GM21723 (cell line): Measurements from ENCODE around the gene UNC5C.
"Not testable (repeated sequence)": the region's sequence is repeated elsewhere in the genome, so short reads cannot be mapped to it uniquely, and the experiment has no call there.

ENCODE experiments used
- ATAC-seq: cut with Tn5 transposase; IDR thresholded peaks from one replicate; pipeline ENCODE4 v1.9.1; 2021; ENCODE audit warnings: mild to moderate bottlenecking, moderate library complexity; ENCODE audit not compliant: unreplicated experiment

The UNC5C gene

DNA sequence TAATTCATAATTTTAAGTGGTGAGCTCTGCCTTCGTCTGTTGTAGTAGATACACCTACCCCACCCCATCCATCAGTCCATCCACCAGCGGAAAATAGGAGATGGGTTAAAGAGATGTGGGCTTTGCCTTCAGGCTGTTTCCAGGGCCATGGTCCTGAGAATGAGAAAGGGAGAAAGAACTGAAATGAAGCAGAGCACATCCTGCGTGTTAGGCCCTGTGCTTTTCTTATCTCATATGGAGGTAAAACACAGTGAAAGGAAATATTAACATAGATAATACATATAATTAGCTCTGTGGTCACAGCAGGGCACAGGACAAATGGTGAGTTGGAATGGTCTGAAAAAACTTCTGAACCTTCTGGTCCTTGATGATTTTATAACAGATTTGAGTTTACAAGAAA lies 397.5 kb downstream of the UNC5C start:
- no peak for ATAC-seq

DNA sequence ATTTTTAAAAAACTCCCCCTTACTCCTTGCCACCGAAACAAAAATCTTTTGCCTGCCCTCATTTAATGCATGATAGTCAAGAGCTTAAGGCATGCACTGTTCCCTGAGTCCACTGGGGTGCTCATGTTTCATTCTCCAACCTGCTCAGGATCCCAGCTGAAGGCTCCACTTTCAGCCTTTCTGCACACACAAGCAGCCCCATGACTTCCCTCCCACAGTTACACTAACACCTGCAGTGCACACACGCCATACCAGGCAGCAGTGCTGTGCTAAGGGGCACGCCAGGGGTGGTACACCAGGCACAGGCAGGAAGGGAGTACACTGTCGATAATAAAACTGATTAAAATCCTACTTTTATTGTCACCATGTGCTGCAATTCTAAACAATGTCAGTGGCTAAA lies 405.8 kb downstream of the UNC5C start:
- no peak for ATAC-seq

DNA sequence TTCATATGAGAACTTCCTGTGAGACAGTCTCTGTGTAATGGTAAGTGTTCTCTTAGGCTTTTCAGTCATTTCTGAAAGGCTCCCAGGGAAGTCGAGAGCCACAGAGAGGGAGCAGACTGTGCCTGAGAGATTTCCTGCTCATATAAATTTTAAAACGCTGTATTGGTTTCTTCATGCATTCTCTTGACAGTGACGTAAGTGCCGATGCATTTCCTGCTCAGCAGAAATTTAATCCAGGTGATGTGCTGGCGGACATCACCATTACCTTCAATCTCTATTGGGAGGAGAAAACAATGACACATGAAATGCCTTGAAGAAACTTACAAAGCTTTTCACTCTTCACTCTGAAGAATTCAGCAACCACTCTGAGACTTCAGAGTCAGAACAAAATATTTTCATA lies 407.4 kb downstream of the UNC5C start:
- ATAC-seq: no peak

DNA sequence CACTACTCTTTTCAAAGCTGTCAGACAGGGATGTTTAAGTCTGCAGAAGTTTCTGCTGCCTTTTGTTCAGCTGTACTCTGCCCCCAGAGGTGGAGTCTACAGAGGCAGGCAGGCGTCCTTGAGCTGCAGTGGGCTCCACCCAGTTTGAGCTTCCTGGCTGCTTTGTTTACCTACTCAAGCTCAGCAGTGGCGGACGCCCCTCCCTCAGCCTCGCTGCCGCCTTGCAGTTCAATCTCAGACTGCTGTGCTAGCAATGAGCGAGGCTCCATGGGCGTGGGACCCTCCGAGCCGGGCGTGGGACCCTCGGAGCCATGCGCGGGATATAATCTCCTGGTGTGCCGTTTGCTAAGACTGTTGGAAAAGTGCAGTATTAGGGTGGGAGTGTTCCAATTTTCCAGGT lies 409.3 kb downstream of the UNC5C start:
- not testable (repeated sequence) for ATAC-seq

DNA sequence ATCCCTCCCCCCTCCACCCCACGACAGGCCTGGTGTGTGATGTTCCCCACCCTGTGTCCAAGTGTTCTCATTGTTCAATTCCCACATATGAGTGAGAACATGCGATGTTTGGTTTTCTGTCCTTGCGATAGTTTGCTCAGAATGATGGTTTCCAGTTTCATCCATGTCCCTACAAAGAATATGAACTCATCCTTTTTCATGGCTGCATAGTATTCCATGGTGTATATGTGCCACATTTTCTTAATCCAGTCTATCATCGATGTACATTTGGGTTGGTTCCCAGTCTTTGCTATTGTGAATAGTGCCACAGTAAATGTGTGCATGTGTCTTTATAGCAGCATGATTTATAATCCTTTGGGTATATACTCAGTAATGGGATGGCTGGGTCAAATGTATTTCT lies 414.8 kb downstream of the UNC5C start:
- not testable (repeated sequence) for ATAC-seq

DNA sequence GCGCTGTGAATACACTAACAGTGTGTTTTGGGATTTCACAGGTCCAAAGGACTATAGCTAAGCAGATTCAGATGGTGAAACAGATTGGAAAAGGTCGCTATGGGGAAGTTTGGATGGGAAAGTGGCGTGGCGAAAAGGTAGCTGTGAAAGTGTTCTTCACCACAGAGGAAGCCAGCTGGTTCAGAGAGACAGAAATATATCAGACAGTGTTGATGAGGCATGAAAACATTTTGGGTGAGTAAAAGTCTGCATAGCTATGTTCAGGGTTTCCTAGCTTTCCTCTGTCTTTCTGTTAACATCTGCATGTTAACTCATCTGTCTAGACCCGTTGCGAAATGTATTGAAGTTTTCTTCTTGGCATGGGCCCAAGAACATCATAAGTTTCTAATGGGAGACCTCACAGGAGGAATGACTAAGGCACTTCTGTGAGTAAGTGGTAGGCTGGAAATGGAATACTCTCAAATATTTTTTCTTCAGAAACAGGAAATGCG lies 418.9 kb downstream of the UNC5C start:
- ATAC-seq: no peak

DNA sequence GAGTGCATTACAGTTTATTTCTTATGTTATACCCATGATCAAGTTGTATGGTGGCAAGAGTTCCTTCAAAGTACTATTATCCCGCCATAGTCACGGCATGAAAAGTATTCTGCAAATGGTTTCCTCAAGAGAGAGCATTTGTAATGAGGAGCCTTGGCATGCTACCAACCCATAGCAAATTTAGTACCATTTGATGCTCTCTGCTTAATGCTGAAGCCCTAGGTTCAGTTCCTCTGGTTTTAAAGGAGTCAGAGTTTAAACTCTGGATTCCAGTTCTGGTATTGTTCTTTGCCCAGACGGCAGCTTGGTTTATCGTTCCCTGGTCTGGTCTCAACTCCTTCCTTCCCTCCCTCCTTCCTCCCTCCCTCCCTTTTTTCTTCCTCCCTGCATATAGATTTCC lies 419.7 kb downstream of the UNC5C start:
- ATAC-seq: no peak

DNA sequence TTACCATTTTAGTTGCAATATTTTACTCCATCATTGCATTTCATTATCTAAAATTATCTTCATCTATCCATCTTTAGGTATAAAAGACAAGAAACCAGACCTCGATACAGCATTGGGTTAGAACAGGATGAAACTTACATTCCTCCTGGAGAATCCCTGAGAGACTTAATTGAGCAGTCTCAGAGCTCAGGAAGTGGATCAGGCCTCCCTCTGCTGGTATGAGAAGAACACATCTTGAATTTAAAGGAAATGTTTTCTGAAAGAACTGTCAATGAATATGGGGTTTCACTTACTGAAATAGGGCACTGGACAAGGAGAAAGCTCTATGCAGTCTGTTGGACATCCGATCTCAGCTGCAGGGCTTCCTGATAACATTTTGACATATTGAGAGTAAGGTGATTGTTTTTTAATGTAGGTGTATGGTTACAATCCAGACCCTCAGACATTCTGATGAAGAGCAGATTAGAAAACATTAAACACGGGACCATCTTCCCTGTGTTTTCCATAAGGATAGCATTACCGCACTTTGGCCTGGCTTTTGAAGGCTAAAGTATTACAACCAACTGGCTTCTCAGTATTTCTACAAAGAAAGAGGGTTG lies 423.8 kb downstream of the UNC5C start:
- no peak for ATAC-seq

DNA sequence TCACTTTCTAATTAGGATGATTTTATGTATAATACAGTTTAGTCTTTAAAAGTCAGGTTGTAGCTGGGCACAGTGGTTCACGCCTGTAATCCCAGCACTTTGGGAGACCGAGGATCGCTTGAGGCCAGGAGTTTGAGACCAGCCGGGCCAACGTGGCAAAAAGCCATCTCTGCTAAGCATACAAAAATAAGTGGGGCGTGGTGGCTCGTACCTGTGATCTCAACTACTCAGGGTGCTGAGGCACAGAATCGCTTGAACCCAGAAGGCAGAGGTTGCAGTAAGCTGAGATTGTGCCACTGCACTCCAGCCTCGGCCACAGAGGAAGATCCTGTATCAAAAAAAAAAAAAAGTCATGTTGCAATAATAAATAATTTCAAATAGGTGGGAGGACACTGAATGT lies 426.8 kb downstream of the UNC5C start:
- no peak for ATAC-seq

DNA sequence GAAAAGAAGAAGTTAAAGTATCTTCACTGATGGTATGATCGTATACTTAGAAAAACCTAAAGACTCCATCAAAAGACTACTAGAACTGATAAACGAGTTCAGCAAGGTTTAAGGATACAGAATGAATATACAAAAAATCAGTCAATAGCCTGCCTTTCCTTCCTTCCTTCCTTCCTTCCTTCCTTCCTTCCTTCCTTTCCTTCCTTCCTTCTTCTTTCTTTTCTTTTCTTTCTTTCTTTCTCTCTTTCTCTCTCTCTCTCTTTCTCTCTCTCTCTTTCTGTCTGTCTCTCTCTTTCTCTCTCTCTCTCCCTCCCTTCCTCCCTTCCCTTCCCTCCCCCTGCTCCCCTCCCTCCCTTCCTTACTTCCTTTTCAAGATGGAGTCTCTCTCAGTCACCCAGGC lies 428.3 kb downstream of the UNC5C start:
- no peak for ATAC-seq

DNA sequence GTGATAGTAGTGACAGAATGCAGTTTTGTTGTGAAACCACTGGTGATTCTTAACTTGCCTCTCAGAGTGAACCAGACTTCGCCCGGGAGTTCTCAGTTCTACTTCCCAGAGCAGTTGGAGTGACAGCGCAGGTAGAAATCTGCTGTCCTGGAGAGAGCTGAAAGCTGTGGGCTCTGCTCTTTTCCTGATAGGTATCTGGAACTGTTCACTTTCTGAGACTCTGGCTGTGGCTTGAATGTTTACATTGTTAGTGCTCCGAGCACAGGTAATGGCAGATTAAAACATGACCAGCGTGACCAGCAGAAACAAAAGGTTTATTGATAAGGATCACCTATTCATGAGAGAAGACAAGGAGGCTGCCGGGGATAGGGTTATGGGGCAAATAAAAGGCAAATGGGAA lies 430.3 kb downstream of the UNC5C start:
- no peak for ATAC-seq

DNA sequence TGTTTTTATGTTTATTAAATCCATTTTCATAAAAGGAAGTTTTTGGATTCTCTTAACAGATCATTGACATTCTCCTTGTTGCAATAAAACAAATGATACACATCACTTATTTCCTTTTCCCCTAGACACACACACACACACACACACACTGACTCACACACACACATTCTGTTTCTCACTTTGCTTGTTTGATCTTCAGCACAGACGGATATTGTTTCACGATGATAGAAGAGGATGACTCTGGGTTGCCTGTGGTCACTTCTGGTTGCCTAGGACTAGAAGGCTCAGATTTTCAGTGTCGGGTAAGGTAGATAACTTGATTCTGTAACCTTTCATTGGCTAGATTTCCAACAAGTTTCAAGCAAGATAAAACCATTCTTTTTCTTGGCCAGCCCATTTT lies 434.3 kb downstream of the UNC5C start:
- no peak for ATAC-seq
